ENCODE measurements around the gene PLCB3. TPM values are rescaled to one million over a fixed set of nuclear protein-coding genes. Genes with fewer than 3 reads are reported as not detected.
A peak's percentile ranks its signal among the peaks of the same experiment; 100 is the strongest.

PLCB3 gene
- total RNA-seq, 1 experiment from 2014 or later = 80.2 TPM

DNA sequence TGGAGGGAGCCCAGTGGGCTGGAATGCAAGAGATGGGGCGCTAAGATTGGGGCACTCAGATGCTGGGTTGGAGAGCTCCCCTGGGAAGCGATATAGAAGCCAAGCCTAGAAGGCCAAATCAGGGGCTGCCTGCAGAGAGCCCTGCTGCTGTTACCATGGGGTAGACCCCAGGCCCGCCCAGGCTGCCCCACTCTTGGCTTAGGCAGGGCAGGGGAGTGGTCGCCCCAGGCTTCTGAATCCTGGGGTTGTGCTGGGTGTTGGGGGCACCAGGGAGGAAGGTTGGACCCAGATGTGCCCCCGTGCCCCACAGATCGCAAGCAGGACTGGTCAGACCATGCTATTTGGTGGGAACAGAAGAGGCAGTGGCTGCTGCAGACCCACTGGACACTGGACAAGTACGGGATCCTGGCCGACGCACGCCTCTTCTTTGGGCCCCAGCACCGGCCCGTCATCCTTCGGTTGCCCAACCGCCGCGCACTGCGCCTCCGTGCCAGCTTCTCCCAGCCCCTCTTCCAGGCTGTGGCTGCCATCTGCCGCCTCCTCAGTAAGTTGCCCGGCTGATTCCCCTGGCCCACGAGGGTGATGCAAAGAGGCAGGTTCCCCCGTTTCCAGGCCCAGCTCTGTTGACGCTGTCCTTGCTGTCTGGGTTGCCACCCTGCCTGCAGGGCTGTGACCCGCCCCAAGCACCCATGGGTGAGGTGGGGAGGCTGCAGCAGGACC is 40.9 kb upstream of the PLCB3 start:
- no peak overlapping the region for H3K27ac ChIP-seq (ENCODE audit: insufficient read length, low read depth, low read length)
- H3K4me2 ChIP-seq (ENCODE audit: insufficient read depth, insufficient read length, low read length) = no peak overlapping the region
- H3K56ac ChIP-seq (ENCODE audit: insufficient read length, low read depth, low read length) = no peak overlapping the region
- no peak overlapping the region for H3K9ac ChIP-seq (ENCODE audit: extremely low read depth, insufficient read length, low read length)
- no peak overlapping the region for H3K4ac ChIP-seq (ENCODE audit: low read depth, low read length)
- H3K27me3 ChIP-seq (ENCODE audit: insufficient read depth, low read length) = no peaks in the 10 kb centered on the region
- Mint-ChIP-seq H3K36me3 (ENCODE audit: insufficient read depth in 1 of 3, low read depth in 3 of 3) (peaks cover 6 to 52% (median 43%) of the 10 kb centered on the region in 3 experiments), H3K9me3 (no peaks in the 10 kb centered on the region), H3K4me1 (no peaks in the 10 kb centered on the region), H3K4me3 (no peak overlapping the region), H3K27ac (peak overlapping the region in 1 of 3 experiments; percentile 91; a peak in 1 of 7 replicates), H3K27me3 (ENCODE audit: low read depth) (no peaks in the 10 kb centered on the region)
- no peak overlapping the region for H2AK5ac ChIP-seq (ENCODE audit: insufficient read length, low read length)
- TF ChIP-seq, protein P1, sequence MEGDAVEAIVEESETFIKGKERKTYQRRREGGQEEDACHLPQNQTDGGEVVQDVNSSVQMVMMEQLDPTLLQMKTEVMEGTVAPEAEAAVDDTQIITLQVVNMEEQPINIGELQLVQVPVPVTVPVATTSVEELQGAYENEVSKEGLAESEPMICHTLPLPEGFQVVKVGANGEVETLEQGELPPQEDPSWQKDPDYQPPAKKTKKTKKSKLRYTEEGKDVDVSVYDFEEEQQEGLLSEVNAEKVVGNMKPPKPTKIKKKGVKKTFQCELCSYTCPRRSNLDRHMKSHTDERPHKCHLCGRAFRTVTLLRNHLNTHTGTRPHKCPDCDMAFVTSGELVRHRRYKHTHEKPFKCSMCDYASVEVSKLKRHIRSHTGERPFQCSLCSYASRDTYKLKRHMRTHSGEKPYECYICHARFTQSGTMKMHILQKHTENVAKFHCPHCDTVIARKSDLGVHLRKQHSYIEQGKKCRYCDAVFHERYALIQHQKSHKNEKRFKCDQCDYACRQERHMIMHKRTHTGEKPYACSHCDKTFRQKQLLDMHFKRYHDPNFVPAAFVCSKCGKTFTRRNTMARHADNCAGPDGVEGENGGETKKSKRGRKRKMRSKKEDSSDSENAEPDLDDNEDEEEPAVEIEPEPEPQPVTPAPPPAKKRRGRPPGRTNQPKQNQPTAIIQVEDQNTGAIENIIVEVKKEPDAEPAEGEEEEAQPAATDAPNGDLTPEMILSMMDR (conservative IDR thresholded peaks at IDR 0.05) = no peak
- no peak overlapping the region for H2BK20ac ChIP-seq (ENCODE audit: low read depth, low read length, poor library complexity, severe bottlenecking)
- H2BK15ac ChIP-seq (ENCODE audit: low read depth, low read length) = no peak overlapping the region
- no peak overlapping the region for H3K18ac ChIP-seq (ENCODE audit: insufficient read length, low read depth, low read length)
- H2BK120ac ChIP-seq (ENCODE audit: low read depth, low read length, poor library complexity, severe bottlenecking) = no peak overlapping the region
- H2AFZ ChIP-seq (ENCODE audit: low read length) = no peak overlapping the region
- H3K23me2 ChIP-seq (ENCODE audit: insufficient read length, low read depth, low read length, poor library complexity, severe bottlenecking) = no peaks in the 10 kb centered on the region
- no peak overlapping the region for H4K8ac ChIP-seq (replicated peaks; ENCODE audit: insufficient read length, low read depth, low read length)
- H3K23ac ChIP-seq (ENCODE audit: insufficient read length, low read depth, low read length) = no peak overlapping the region
- no peak overlapping the region; the same call in 1 of the 2 replicates for H3K14ac ChIP-seq (ENCODE audit: insufficient read depth, low read length)
- no peaks in the 10 kb centered on the region for H3K79me2 ChIP-seq (ENCODE audit: insufficient read depth, low read length)
- no peak overlapping the region for H4K91ac ChIP-seq (ENCODE audit: insufficient read length, low read depth, low read length)
- no peaks in the 10 kb centered on the region for H3K4me1 ChIP-seq (ENCODE audit: insufficient read depth, low read length)
- H3K79me1 ChIP-seq (ENCODE audit: insufficient read depth, low read depth, low read length, poor library complexity, severe bottlenecking) = no peaks in the 10 kb centered on the region
- WGBS (ENCODE audit: extremely low coverage, insufficient read length, low lambda C conversion rate) = no CpG with 5 or more reads among the region's 24 CpGs
- no peak overlapping the region for H3T11ph ChIP-seq (ENCODE audit: low read length)
- H2BK12ac ChIP-seq (ENCODE audit: insufficient read length, low read depth, low read length) = no peak overlapping the region
- H3K9me3 ChIP-seq (ENCODE audit: control insufficient read depth, low read depth, low read length) = no peaks in the 10 kb centered on the region
- DNase-seq = no peak
- H2BK5ac ChIP-seq (ENCODE audit: insufficient read length, low read length) = no peak overlapping the region
- no peaks in the 10 kb centered on the region for H4K20me1 ChIP-seq (ENCODE audit: control insufficient read depth, insufficient read depth, insufficient read length)
- H4K5ac ChIP-seq (ENCODE audit: insufficient read length, low read depth, low read length) = no peak overlapping the region

Measured in H9 (cell line).